Brain microvascular endothelial cell (primary cell): Measurements from ENCODE around the gene HOXD9.

ENCODE experiments used
- DNase-seq: peaks from one replicate; pipeline ENCODE4 v3.0.0-alpha.2; 2020
- H3K27ac ChIP-seq: fragments of 250-450 bp; sonication (Bioruptor Pico); 2 replicates; pipeline ENCODE4 v1.5.1; 2020; ENCODE audit warnings: mild to moderate bottlenecking, moderate library complexity
- H3K27me3 ChIP-seq: fragments of 250-450 bp; sonication (Bioruptor Pico); replicated peaks from 2 replicates; pipeline ENCODE4 v1.5.1; 2020; ENCODE audit warnings: mild to moderate bottlenecking
- H3K36me3 ChIP-seq: fragments of 250-450 bp; sonication (Bioruptor Pico); replicated peaks from 2 replicates; pipeline ENCODE4 v1.5.1; 2020; ENCODE audit warnings: mild to moderate bottlenecking
- H3K4me3 ChIP-seq: 2 replicates; pipeline ENCODE4 v1.5.1; 2011; ENCODE audit warnings: low read depth, mild to moderate bottlenecking, control low read depth, low read length, moderate library complexity
- in situ Hi-C: cut with HindIII; loops from 2 replicates; pipeline ENCODE4 v1.10.0; 2017; ENCODE audit warnings: low sequenced_read_pairs, low pct_ligation_motif_present
- TF ChIP-seq, protein P1 (sequence below): IDR thresholded peaks from 2 replicates; pipeline ENCODE4 v1.5.1; 2011; ENCODE audit warnings: low read depth, mild to moderate bottlenecking, moderate library complexity, low read length, control low read depth, inconsistent platforms; ENCODE audit errors: missing control alignments

Gene HOXD9

DNA sequence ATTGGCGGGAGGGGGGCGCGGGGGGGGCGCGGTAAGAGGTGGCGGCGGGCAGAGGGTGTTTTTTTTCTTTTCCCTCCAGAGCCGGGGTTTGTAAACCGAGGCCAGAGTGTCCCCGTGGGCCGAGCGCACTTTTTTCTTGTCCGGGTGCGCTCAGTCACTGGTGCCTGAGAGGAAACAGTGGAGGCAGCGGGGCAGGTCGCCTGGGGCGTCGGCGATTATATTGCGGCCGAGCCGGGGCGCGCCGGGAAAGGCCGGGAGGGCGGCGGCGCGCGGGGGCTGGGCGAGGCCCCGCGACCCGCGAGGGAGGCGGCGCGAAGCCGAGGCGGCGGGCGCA lies 7.3 kb downstream of the HOXD9 start:
- in situ Hi-C loops = loop anchor here (25.0 kb wide), 1 partner anchor 508 kb away; no protein-coding TSS in a partner anchor
- TF ChIP-seq, protein P1, sequence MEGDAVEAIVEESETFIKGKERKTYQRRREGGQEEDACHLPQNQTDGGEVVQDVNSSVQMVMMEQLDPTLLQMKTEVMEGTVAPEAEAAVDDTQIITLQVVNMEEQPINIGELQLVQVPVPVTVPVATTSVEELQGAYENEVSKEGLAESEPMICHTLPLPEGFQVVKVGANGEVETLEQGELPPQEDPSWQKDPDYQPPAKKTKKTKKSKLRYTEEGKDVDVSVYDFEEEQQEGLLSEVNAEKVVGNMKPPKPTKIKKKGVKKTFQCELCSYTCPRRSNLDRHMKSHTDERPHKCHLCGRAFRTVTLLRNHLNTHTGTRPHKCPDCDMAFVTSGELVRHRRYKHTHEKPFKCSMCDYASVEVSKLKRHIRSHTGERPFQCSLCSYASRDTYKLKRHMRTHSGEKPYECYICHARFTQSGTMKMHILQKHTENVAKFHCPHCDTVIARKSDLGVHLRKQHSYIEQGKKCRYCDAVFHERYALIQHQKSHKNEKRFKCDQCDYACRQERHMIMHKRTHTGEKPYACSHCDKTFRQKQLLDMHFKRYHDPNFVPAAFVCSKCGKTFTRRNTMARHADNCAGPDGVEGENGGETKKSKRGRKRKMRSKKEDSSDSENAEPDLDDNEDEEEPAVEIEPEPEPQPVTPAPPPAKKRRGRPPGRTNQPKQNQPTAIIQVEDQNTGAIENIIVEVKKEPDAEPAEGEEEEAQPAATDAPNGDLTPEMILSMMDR = no peak
- DNase-seq = no peak
- peaks cover 90% of the 10 kb centered on the region for H3K27me3 ChIP-seq
- no peak overlapping the region for H3K27ac ChIP-seq
- no peaks in the 10 kb centered on the region for H3K36me3 ChIP-seq
- H3K4me3 ChIP-seq = no peak overlapping the region

DNA sequence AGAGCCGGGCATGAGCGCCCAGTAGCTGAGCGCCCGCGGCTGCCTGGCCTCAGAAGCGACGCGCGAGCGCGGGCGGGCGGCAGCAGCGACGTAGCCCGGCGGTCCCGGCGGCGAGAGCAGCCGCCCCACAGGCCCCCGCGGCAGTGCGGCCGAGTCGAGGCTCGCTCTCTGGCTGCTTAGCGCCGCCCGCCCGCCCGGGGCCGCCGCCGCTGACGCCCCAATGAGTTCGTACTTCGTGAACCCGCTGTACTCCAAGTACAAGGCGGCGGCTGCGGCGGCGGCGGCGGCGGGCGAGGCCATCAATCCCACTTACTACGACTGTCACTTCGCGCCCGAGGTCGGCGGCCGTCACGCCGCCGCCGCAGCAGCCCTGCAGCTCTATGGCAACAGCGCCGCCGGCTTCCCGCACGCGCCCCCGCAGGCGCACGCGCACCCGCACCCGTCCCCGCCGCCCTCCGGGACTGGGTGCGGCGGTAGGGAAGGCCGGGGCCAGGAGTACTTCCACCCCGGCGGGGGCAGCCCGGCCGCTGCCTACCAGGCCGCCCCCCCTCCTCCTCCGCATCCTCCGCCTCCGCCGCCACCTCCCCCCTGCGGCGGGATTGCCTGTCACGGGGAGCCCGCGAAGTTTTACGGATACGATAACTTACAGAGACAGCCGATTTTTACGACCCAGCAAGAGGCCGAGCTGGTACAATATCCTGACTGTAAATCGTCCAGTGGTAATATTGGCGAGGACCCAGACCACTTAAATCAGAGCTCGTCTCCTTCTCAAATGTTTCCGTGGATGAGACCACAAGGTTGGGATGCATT lies 7.8 kb downstream of the HOXD9 start:
- no peak overlapping the region for H3K27ac ChIP-seq
- H3K27me3 ChIP-seq = peaks cover 90% of the 10 kb centered on the region
- in situ Hi-C loops = loop anchor here (25.0 kb wide), 1 partner anchor 507 kb away; no protein-coding TSS in a partner anchor
- no peaks in the 10 kb centered on the region for H3K36me3 ChIP-seq
- no peak for DNase-seq
- TF ChIP-seq, protein P1 = no peak
- no peak overlapping the region for H3K4me3 ChIP-seq

DNA sequence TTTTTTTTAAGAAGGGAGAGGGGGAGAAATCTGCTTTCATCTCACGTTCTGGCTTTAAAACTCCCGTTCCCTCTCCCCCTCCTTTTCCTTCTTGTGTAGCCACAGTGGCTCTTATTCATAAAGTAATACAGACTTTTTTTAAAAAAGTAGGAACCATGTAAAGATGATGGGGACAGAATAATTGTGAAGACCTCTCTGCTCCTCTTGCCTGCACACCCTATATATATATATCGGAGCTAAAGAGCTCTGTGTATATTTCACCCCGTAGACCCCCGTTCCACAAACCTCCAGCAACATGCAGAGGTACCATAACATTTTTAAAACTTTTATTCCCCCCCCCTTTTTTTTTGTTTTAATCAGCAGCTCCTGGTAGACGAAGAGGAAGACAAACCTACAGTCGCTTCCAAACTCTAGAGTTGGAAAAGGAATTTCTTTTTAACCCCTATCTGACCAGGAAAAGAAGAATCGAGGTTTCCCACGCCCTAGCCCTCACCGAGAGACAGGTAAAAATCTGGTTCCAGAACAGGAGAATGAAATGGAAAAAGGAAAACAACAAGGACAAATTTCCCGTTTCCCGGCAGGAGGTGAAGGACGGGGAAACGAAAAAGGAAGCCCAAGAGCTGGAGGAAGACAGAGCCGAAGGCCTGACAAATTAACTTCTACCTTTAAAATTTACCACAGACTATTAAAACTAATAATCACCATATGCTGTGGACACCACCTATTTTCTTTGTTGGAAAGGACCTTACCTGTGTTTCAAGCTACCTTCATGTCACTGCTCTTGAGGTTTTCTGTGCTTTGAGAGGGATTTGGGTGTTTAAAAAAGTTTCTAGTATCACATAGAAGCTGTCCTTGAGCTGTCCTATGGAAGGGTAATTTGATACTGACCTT lies 8.7 kb downstream of the HOXD9 start:
- no peak overlapping the region for H3K27ac ChIP-seq
- H3K4me3 ChIP-seq = no peak overlapping the region
- in situ Hi-C loops = loop anchor here (25.0 kb wide), 1 partner anchor 506 kb away; no protein-coding TSS in a partner anchor
- no peaks in the 10 kb centered on the region for H3K36me3 ChIP-seq
- peaks cover 90% of the 10 kb centered on the region for H3K27me3 ChIP-seq
- TF ChIP-seq, protein P1 = no peak
- no peak for DNase-seq

DNA sequence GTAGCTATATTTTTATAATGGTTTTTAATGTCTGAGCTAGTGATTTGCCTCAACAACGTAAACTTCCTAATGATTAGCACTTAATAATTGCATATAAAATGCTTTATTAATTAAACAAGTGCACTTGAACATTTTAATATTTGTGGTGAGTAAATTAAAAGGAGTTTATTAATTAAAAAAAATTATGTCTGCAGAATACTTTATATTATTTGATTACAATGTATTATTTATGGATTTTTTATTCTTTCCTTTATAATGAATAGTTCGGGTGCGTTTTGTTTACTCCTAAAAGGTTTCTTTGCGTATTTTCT lies 9.3 kb downstream of the HOXD9 start:
- TF ChIP-seq, protein P1 = no peak
- no peaks in the 10 kb centered on the region for H3K36me3 ChIP-seq
- no peak for DNase-seq
- H3K27ac ChIP-seq = no peak overlapping the region
- no peak overlapping the region for H3K4me3 ChIP-seq
- in situ Hi-C loops = loop anchor here (25.0 kb wide), 1 partner anchor 505 kb away; no protein-coding TSS in a partner anchor
- peaks cover 92% of the 10 kb centered on the region for H3K27me3 ChIP-seq

DNA sequence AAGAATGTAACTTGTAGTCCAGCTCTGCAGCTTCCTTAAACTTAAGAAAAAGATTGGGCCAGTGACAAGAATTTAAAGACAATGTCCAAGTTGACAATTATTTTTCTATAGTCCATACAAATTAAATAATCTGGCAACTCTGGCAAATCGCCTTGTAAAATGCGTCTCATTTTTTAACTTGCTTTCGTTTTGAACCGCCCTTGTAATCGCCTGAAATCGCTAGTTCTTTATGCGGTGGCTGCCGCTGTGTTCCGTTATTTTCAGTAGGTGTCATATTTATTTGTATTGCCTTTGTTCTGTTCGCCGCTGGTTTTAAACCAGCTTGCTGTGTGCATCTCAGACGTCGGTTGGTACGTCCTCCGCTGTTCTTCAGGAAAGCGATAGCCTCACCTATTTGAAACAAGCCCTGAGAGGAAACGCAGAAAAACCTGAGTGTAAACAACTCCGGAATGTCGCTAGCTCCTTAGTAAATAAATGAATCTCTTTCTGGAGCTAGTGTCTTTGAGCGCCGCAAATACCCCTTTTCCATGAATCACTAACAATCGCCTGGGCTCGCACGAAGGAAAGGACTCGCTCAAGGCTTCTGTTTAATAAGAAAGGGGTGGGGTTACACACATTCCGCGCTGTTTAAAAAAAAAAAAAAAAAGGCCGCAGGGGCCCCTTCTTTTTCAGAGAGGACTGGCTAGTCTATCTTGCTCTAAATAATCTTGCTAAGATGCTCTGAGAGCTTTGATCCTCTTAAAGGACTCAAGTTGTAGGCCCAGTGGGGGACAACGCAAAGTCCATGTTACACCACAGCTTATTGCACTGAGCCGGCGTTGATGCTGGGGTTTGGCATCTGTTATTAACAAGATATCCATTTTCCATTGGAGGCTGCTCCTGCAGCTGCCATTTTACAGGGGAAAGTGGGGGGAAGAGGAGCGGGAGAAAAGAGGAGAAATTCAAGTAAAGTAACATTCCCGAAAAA lies 10.0 kb downstream of the HOXD9 start:
- Histone ChIP-seq H3K36me3 (no peaks in the 10 kb centered on the region), H3K27me3 (peaks cover 95% of the 10 kb centered on the region), H3K4me3 (no peak overlapping the region), H3K27ac (no peak overlapping the region)
- TF ChIP-seq, protein P1 = no peak
- in situ Hi-C loops = loop anchor here (25.0 kb wide), 1 partner anchor 505 kb away; no protein-coding TSS in a partner anchor
- DNase-seq = no peak
